Keratinocyte (primary cell): ENCODE measurements around the gene HTD2. TPM values are rescaled to one million over a fixed set of nuclear protein-coding genes. Genes with fewer than 3 reads are reported as not detected.

Experiments used
- DNase-seq: peaks from one replicate; pipeline ENCODE4 v3.0.0-alpha.2; 2011; ENCODE audit warnings: low read depth, missing footprints, low spot score
- FAIRE-seq: peaks from 2 replicates; lab custom pipeline; 2011; peaks lifted over from hg19 to GRCh38; lab: Jason Lieb, UNC
- H2AFZ ChIP-seq: 2 replicates; pipeline ENCODE4 v1.6.0; 2012; ENCODE audit warnings: low read length, control low read depth, inconsistent platforms; ENCODE audit not compliant: control insufficient read depth
- H3K27ac ChIP-seq: 2 replicates; pipeline ENCODE4 v1.5.1; 2011; ENCODE audit warnings: low read length; ENCODE audit not compliant: control insufficient read depth, insufficient read depth
- H3K27me3 ChIP-seq: 3 replicates; pipeline ENCODE4 v1.6.0; 2011; ENCODE audit warnings: low read length; ENCODE audit not compliant: control insufficient read depth, insufficient read depth; ENCODE audit errors: extremely low read depth
- H3K36me3 ChIP-seq, 2 experiments: 2 replicates in 1 of 2; 3 replicates in 1 of 2; pipeline ENCODE4 v1.5.1; 2011; ENCODE audit warnings: low read length in 2 of 2, mild to moderate bottlenecking in 1 of 2; ENCODE audit not compliant: control insufficient read depth in 2 of 2, insufficient read depth in 2 of 2; ENCODE audit errors: extremely low read depth in 1 of 2
- H3K4me1 ChIP-seq: 3 replicates; pipeline ENCODE4 v1.5.1; 2011; ENCODE audit warnings: low read length; ENCODE audit not compliant: control insufficient read depth, insufficient read depth; ENCODE audit errors: extremely low read depth
- H3K4me2 ChIP-seq: 3 replicates; pipeline ENCODE4 v1.6.0; 2011; ENCODE audit warnings: low read depth, low read length; ENCODE audit not compliant: control insufficient read depth, insufficient read depth; ENCODE audit errors: extremely low read depth
- H3K4me3 ChIP-seq, 3 experiments: fragments of 200-600 bp in 1 of 3; sonication (generic) in 1 of 3; 2 replicates in 2 of 3; 3 replicates in 1 of 3; pipeline ENCODE4 v1.5.1; 2011 to 2016; ENCODE audit warnings: low read length in 3 of 3, mild to moderate bottlenecking in 3 of 3, control low read depth in 2 of 3, inconsistent platforms in 1 of 3, low read depth in 1 of 3, mixed read lengths in 1 of 3, mixed run types in 1 of 3, moderate library complexity in 1 of 3; ENCODE audit not compliant: control insufficient read depth in 2 of 3, insufficient read depth in 2 of 3; ENCODE audit errors: extremely low read depth in 1 of 3
- H3K79me2 ChIP-seq: 2 replicates; pipeline ENCODE4 v1.6.0; 2012; ENCODE audit warnings: low read length; ENCODE audit not compliant: control insufficient read depth, insufficient read depth
- H3K9ac ChIP-seq: 3 replicates; pipeline ENCODE4 v1.6.0; 2011; ENCODE audit warnings: low read length; ENCODE audit not compliant: control insufficient read depth, insufficient read depth; ENCODE audit errors: extremely low read depth
- H3K9me1 ChIP-seq: 3 replicates; pipeline ENCODE4 v1.6.0; 2011; ENCODE audit warnings: low read length; ENCODE audit not compliant: control insufficient read depth, insufficient read depth; ENCODE audit errors: extremely low read depth
- H3K9me3 ChIP-seq: 2 replicates; pipeline ENCODE4 v1.5.1; 2012; ENCODE audit warnings: low read depth, low read length; ENCODE audit not compliant: control insufficient read depth
- H4K20me1 ChIP-seq: 3 replicates; pipeline ENCODE4 v1.6.0; 2011; ENCODE audit warnings: low read length; ENCODE audit not compliant: control insufficient read depth, insufficient read depth; ENCODE audit errors: extremely low read depth
- CTCF ChIP-seq, 3 experiments: IDR thresholded peaks in 1 of 3; conservative IDR thresholded peaks in 1 of 3; optimal IDR thresholded peaks in 1 of 3; 2 replicates in 2 of 3; 3 replicates in 1 of 3; pipeline versions ENCODE3 to v1.5.1; 2011; ENCODE audit warnings: low read length in 3 of 3, mild to moderate bottlenecking in 3 of 3, moderate library complexity in 2 of 3, control low read depth in 1 of 3, inconsistent platforms in 1 of 3; ENCODE audit not compliant: insufficient read depth in 2 of 3; ENCODE audit errors: extremely low read depth in 1 of 3
- EZH2 ChIP-seq: IDR thresholded peaks from one replicate; pipeline ENCODE4 v1.6.1; 2012; ENCODE audit warnings: inconsistent platforms, mild to moderate bottlenecking, low read length, moderate library complexity
- dilution Hi-C: fragments of 300-500 bp; cut with MboI; formaldehyde crosslinking; loops from one replicate; pipeline ENCODE4 v1.7.0; 2020; ENCODE audit warnings: low sequenced_read_pairs; ENCODE audit not compliant: extremely low pct_ligation_motif_present
- polyA plus RNA-seq, 5 experiments: library from polyadenylated mRNA; depleted of rRNA in 3 of 5; stranded (reverse) in 3 of 5; stranded (forward) in 1 of 5; unstranded in 1 of 5; fragments of >200 nt; gene quantifications; 1 replicate in 1 of 5; 2 replicates in 3 of 5; 3 replicates in 1 of 5; pipeline versions ENCODE4 v1.2.1 to v1.2.3, GENCODE V29; 2011 to 2012; ENCODE audit warnings: missing spikeins in 2 of 5, low read depth in 1 of 5, low replicate concordance in 1 of 5

Gene HTD2
- polyA plus RNA-seq, 1 donor (not counting 4 experiments of a cell fraction or from before 2014, with no cell fraction given): 12.5 TPM

- no peak overlapping the region for H2AFZ ChIP-seq
- H3K9ac ChIP-seq: no peak overlapping the region
- H3K9me1 ChIP-seq: no peaks in the 10 kb centered on the region
- TF ChIP-seq CTCF (optimal IDR thresholded peaks at IDR 0.05 in 1 of 3, IDR thresholded peaks at IDR 0.05 in 1 of 3, conservative IDR thresholded peaks at IDR 0.05 in 1 of 3; ENCODE audit: extremely low read depth in 1 of 3, insufficient read depth in 2 of 3, low read length in 3 of 3) (no peak), EZH2 (no peak)
- H3K4me3 ChIP-seq: no peak overlapping the region
- H3K4me1 ChIP-seq: no peaks in the 10 kb centered on the region
- H3K79me2 ChIP-seq: no peaks in the 10 kb centered on the region
- peaks cover 0 to 2% of the 10 kb centered on the region in 2 experiments for H3K36me3 ChIP-seq
- no peak for FAIRE-seq
- H3K9me3 ChIP-seq: no peaks in the 10 kb centered on the region
- no peak for DNase-seq
- H3K27me3 ChIP-seq: no peaks in the 10 kb centered on the region
- dilution Hi-C loops: no loop called here
- no peak overlapping the region for H3K27ac ChIP-seq
- no peak overlapping the region for H3K4me2 ChIP-seq
- no peaks in the 10 kb centered on the region for H4K20me1 ChIP-seq
Observed at GRCh38 chr3:58347984-58348383, 41.7 kb downstream of the HTD2 start.

GRCh38 chr3:58349792-58350626 lies 43.7 kb downstream of the HTD2 start:
- Histone ChIP-seq H3K4me3 (no peak overlapping the region), H3K9ac (no peak overlapping the region), H4K20me1 (no peaks in the 10 kb centered on the region), H3K4me1 (no peaks in the 10 kb centered on the region), H3K79me2 (no peaks in the 10 kb centered on the region), H3K9me3 (no peaks in the 10 kb centered on the region), H3K4me2 (no peak overlapping the region), H3K27ac (no peak overlapping the region), H3K27me3 (no peaks in the 10 kb centered on the region), H3K36me3 (no peaks in the 10 kb centered on the region), H2AFZ (no peak overlapping the region), H3K9me1 (no peaks in the 10 kb centered on the region)
- DNase-seq (no peak), FAIRE-seq (no peak)
- dilution Hi-C loops: no loop called here
- TF ChIP-seq EZH2 (no peak), CTCF (optimal IDR thresholded peaks at IDR 0.05 in 1 of 3, IDR thresholded peaks at IDR 0.05 in 1 of 3, conservative IDR thresholded peaks at IDR 0.05 in 1 of 3; ENCODE audit: extremely low read depth in 1 of 3, insufficient read depth in 2 of 3, low read length in 3 of 3) (no peak)
